Naive B cell (primary cell): ENCODE measurements around the gene IMMP2L. TPM values are rescaled to one million over a fixed set of nuclear protein-coding genes. Genes with fewer than 3 reads are reported as not detected.

Experiments
- ATAC-seq, 2 donors: fragments of 150-1000 bp; cut with Tn5 transposase; 2 replicates each; pipeline ENCODE4 v1.10.0; 2021; ENCODE audit warnings: low read depth in 2 of 2, mild to moderate bottlenecking in 2 of 2, moderate library complexity in 2 of 2
- DNase-seq: peaks from one replicate; pipeline ENCODE4 v3.0.0; 2022
- H3K27ac Mint-ChIP-seq, 6 donors: one replicate each; pipeline ENCODE4 v1.8.0; 2020 to 2022; ENCODE audit warnings: mild to moderate bottlenecking in 6 of 6, mixed read lengths in 6 of 6, moderate library complexity in 5 of 6, inconsistent platforms in 2 of 6
- H3K27me3 Mint-ChIP-seq, 3 donors: one replicate each; pipeline ENCODE4 v1.8.0; 2021 to 2022; ENCODE audit warnings: mixed read lengths in 3 of 3, mild to moderate bottlenecking in 1 of 3
- H3K36me3 Mint-ChIP-seq, 2 donors: one replicate each; pipeline ENCODE4 v1.8.0; 2020 to 2022; ENCODE audit warnings: mixed read lengths in 2 of 2, inconsistent platforms in 1 of 2, mild to moderate bottlenecking in 1 of 2
- H3K4me1 Mint-ChIP-seq, 3 donors: one replicate each; pipeline ENCODE4 v1.8.0; 2020 to 2022; ENCODE audit warnings: mixed read lengths in 3 of 3, inconsistent platforms in 1 of 3, mild to moderate bottlenecking in 1 of 3, moderate library complexity in 1 of 3
- H3K4me3 Mint-ChIP-seq, 8 donors: one replicate each; pipeline ENCODE4 v1.8.0; 2020 to 2022; ENCODE audit warnings: mild to moderate bottlenecking in 8 of 8, mixed read lengths in 8 of 8, moderate library complexity in 8 of 8, inconsistent platforms in 2 of 8
- H3K9me3 Mint-ChIP-seq, 7 donors: one replicate each; pipeline ENCODE4 v1.8.0; 2020 to 2022; ENCODE audit warnings: mixed read lengths in 7 of 7, mild to moderate bottlenecking in 5 of 7, inconsistent platforms in 2 of 7, moderate library complexity in 1 of 7
- polyA plus RNA-seq, 6 donors: library from polyadenylated mRNA; unstranded; fragments of 300-500 nt; fragmentation: Illumina TruSeq; gene quantifications; one replicate each; pipeline ENCODE4 v1.2.3, GENCODE V29; 2021; ENCODE audit warnings: low read depth in 6 of 6

The IMMP2L gene
- polyA plus RNA-seq, 6 donors from 2014 or later = 14.9 to 34.0 (median 25.9) TPM

- peak overlapping the region in 1 of 6 donors; percentile 9 for H3K27ac Mint-ChIP-seq
- no peak for DNase-seq
- peaks cover 0 to 5% (median 4%) of the 10 kb centered on the region in 3 donors for H3K4me1 Mint-ChIP-seq
- H3K27me3 Mint-ChIP-seq = no peaks in the 10 kb centered on the region
- no peak for ATAC-seq
- H3K36me3 Mint-ChIP-seq = peaks cover 5 to 6% of the 10 kb centered on the region in 2 donors
- peaks cover 3 to 15% (median 9%) of the 10 kb centered on the region in 7 donors for H3K9me3 Mint-ChIP-seq
- H3K4me3 Mint-ChIP-seq = no peak overlapping the region
Observed at GRCh38 chr7:111068618-111069017, 493.7 kb downstream of the IMMP2L start.

DNA sequence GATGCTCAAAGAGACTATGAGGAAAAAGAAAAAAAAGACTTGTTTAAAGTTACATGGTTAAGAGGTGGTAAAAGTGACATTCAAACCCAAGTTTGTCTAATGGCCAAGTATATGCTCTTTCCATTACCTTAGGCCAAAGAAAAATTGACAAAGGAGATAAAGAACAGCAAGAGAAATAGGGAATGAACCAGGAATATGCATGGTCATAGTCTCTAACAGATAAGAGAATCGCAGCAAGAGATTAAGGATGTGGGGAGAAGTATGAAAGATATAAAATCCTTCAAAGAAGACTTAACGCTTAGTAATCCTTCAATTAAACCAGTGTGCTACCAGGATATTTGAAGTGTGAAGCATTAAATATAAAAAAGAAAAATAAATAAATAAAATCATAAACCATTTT is 494.6 kb downstream of the IMMP2L start:
- H3K27me3 Mint-ChIP-seq = no peaks in the 10 kb centered on the region
- no peak overlapping the region for H3K27ac Mint-ChIP-seq
- H3K9me3 Mint-ChIP-seq = peaks cover 8 to 23% (median 12%) of the 10 kb centered on the region in 7 donors
- DNase-seq = no peak
- H3K36me3 Mint-ChIP-seq = peaks cover 8 to 12% of the 10 kb centered on the region in 2 donors
- no peak for ATAC-seq
- H3K4me3 Mint-ChIP-seq = no peak overlapping the region
- peaks cover 2 to 5% (median 4%) of the 10 kb centered on the region in 3 donors for H3K4me1 Mint-ChIP-seq

DNA sequence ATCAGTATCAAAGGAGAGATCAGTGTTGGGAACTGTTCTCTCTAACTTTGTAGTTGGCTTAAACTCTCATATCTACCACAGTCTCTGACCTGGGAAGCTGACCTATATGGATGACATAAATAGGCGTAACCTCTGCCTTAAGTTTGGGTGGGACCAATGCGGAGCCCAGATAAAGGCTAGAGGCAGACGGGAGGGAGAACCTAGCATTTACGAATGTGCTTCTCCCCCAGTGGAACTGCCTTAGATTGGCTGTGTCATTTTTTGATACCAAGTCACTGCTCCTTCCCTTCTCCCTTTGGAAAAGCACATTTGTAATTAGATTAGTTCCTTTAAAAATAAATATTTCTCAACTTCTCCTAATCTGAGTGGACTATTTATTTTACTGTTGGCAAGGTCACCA is 495.0 kb downstream of the IMMP2L start:
- Mint-ChIP-seq H3K4me1 (peaks cover 2 to 5% (median 4%) of the 10 kb centered on the region in 3 donors), H3K27ac (no peak overlapping the region)
- ATAC-seq = no peak

DNA sequence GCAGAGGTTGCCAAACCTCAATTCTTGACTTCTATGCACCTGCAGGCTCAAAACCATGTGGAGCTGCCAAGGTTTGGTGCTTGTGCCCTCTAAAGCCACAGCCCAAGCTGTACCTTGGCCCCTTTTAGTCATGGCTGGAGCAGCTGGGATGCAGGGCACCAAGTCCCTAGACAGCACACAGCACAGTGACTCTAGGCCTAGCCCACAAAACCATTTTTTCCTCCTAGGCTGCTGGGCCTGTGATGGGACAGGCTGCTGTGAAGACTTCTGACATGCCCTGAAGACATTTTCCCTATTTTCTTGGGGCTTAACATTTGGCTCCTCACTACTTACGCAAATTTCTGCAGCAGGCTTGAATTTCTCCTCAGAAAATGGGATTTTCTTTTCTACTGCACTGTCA is 499.1 kb downstream of the IMMP2L start:
- DNase-seq (no peak), ATAC-seq (no peak)
- Mint-ChIP-seq H3K27ac (no peak overlapping the region), H3K4me3 (no peak overlapping the region), H3K9me3 (peaks cover 9 to 41% (median 16%) of the 10 kb centered on the region in 7 donors), H3K4me1 (peaks cover 0 to 2% (median 0%) of the 10 kb centered on the region in 3 donors), H3K27me3 (no peaks in the 10 kb centered on the region), H3K36me3 (peaks cover 8 to 12% of the 10 kb centered on the region in 2 donors)

More for the DNA sequence above, 495.0 kb downstream of the IMMP2L start:
- Mint-ChIP-seq H3K27me3 (no peaks in the 10 kb centered on the region), H3K36me3 (peaks cover 8 to 12% of the 10 kb centered on the region in 2 donors), H3K4me3 (no peak overlapping the region), H3K9me3 (peaks cover 9 to 27% (median 14%) of the 10 kb centered on the region in 7 donors)
- no peak for DNase-seq

DNA sequence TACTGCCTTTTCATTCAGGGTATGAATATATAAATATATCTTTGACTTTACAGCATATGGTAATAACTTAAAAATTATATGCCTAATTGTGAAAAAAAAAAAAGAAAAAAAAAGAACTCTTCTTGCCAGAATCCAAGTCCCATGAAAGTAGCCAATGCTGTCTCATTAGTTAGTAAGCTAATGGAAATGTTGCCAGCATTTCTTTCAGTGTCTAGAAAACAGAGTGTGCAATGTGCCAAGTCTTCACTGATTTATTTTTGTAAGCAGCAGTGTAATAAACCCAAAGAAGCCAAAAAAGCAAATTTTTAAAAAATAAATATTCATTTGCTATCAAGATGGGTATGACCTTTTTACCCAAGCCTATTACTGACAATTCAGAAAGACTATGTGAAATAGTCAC is 502.5 kb downstream of the IMMP2L start:
- Mint-ChIP-seq H3K27me3 (no peaks in the 10 kb centered on the region), H3K9me3 (peaks cover 8 to 38% (median 16%) of the 10 kb centered on the region in 7 donors), H3K27ac (no peak overlapping the region), H3K4me3 (no peak overlapping the region), H3K4me1 (peaks cover 0 to 9% (median 8%) of the 10 kb centered on the region in 3 donors), H3K36me3 (peaks cover 8 to 12% of the 10 kb centered on the region in 2 donors)
- ATAC-seq (no peak), DNase-seq (no peak)

GRCh38 chr7:111057066-111057465 is 505.2 kb downstream of the IMMP2L start:
- peaks cover 0 to 8% (median 7%) of the 10 kb centered on the region in 3 donors for H3K4me1 Mint-ChIP-seq
- no peaks in the 10 kb centered on the region for H3K36me3 Mint-ChIP-seq
- H3K9me3 Mint-ChIP-seq = peaks cover 0 to 13% (median under 1%) of the 10 kb centered on the region in 7 donors
- DNase-seq = no peak
- peak overlapping the region in 1 of 6 donors; percentile 43 for H3K27ac Mint-ChIP-seq
- no peak overlapping the region for H3K4me3 Mint-ChIP-seq
- H3K27me3 Mint-ChIP-seq = no peaks in the 10 kb centered on the region
- ATAC-seq = no peak

DNA sequence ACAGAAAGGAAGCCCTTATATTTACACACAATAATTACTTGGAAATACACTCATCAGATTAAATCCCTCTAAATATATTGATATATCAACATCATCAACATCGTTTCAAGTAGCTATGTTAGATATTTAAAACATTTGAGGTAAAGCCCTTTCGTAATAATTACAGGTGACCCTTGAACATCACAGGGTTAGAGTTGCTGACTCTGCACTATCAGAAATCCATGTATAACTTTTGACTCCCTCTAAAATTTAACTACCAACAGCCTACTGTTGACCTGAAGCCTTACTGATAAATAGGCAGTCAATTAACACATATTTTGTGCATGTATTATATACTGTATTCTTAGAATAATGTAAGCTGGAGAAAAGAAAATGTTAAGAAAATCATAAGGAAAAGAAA is 505.9 kb downstream of the IMMP2L start:
- Mint-ChIP-seq H3K9me3 (peaks cover 0 to 6% (median 0%) of the 10 kb centered on the region in 7 donors), H3K4me1 (peaks cover 0 to 8% (median 7%) of the 10 kb centered on the region in 3 donors), H3K27me3 (no peaks in the 10 kb centered on the region), H3K4me3 (no peak overlapping the region), H3K36me3 (no peaks in the 10 kb centered on the region), H3K27ac (no peak overlapping the region)
- ATAC-seq (no peak), DNase-seq (no peak)

- no peak for ATAC-seq
- Mint-ChIP-seq H3K27ac (peak overlapping the region in 1 of 6 donors; percentile 26), H3K4me3 (no peak overlapping the region), H3K9me3 (no peaks in the 10 kb centered on the region), H3K4me1 (peaks cover 0 to 8% (median 7%) of the 10 kb centered on the region in 3 donors), H3K36me3 (no peaks in the 10 kb centered on the region), H3K27me3 (no peaks in the 10 kb centered on the region)
- no peak for DNase-seq
Observed at GRCh38 chr7:111053035-111053434, 509.3 kb downstream of the IMMP2L start.

DNA sequence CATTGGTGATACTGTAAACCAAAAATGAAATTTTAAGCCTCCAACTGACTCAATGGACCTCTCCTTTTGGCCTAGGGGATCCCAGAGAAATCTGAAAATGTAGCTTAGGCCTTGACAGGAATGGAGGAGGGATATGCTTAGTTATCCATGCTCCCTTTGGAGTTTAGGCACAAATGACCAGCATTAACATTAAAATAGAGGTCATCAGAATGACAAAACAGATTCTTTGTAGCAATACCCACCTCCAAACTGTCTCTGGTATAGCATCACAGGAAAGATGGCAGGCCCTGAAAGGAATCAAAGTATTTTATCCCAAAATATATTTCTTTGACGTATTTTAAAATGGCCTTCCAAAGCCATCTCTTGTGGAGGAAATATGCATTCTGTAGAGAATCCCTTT is 510.5 kb downstream of the IMMP2L start:
- no peak overlapping the region for H3K4me3 Mint-ChIP-seq
- H3K36me3 Mint-ChIP-seq = no peaks in the 10 kb centered on the region
- no peaks in the 10 kb centered on the region for H3K27me3 Mint-ChIP-seq
- H3K27ac Mint-ChIP-seq = no peak overlapping the region
- ATAC-seq = no peak
- H3K4me1 Mint-ChIP-seq = peaks cover 0 to 8% (median 7%) of the 10 kb centered on the region in 3 donors
- no peak for DNase-seq
- no peaks in the 10 kb centered on the region for H3K9me3 Mint-ChIP-seq

GRCh38 chr7:111050875-111051416 is 511.3 kb downstream of the IMMP2L start:
- ATAC-seq = no peak
- Mint-ChIP-seq H3K36me3 (no peaks in the 10 kb centered on the region), H3K27ac (no peak overlapping the region), H3K4me3 (no peak overlapping the region), H3K4me1 (peaks cover 0 to 8% (median 7%) of the 10 kb centered on the region in 3 donors), H3K27me3 (no peaks in the 10 kb centered on the region), H3K9me3 (no peaks in the 10 kb centered on the region)
- DNase-seq = no peak

GRCh38 chr7:111049971-111050680 is 512.2 kb downstream of the IMMP2L start:
- H3K27ac Mint-ChIP-seq = no peak overlapping the region
- no peak for ATAC-seq
- no peak for DNase-seq
- no peaks in the 10 kb centered on the region for H3K27me3 Mint-ChIP-seq
- H3K4me3 Mint-ChIP-seq = no peak overlapping the region
- no peaks in the 10 kb centered on the region for H3K9me3 Mint-ChIP-seq
- no peaks in the 10 kb centered on the region for H3K36me3 Mint-ChIP-seq
- H3K4me1 Mint-ChIP-seq = peaks cover 0 to 3% (median under 1%) of the 10 kb centered on the region in 3 donors

- no peaks in the 10 kb centered on the region for H3K4me1 Mint-ChIP-seq
- H3K36me3 Mint-ChIP-seq = no peaks in the 10 kb centered on the region
- H3K27ac Mint-ChIP-seq = no peak overlapping the region
- no peak overlapping the region for H3K4me3 Mint-ChIP-seq
- DNase-seq (no peak), ATAC-seq (no peak)
- no peaks in the 10 kb centered on the region for H3K9me3 Mint-ChIP-seq
- no peaks in the 10 kb centered on the region for H3K27me3 Mint-ChIP-seq
Observed at GRCh38 chr7:111047595-111047994, 514.7 kb downstream of the IMMP2L start.

GRCh38 chr7:111045449-111045848 is 516.8 kb downstream of the IMMP2L start:
- Mint-ChIP-seq H3K27me3 (no peaks in the 10 kb centered on the region), H3K4me3 (no peak overlapping the region), H3K9me3 (no peaks in the 10 kb centered on the region), H3K36me3 (no peaks in the 10 kb centered on the region), H3K4me1 (no peaks in the 10 kb centered on the region), H3K27ac (no peak overlapping the region)
- ATAC-seq (no peak), DNase-seq (no peak)

- H3K36me3 Mint-ChIP-seq = no peaks in the 10 kb centered on the region
- no peak for ATAC-seq
Observed at GRCh38 chr7:111043561-111043960, 518.7 kb downstream of the IMMP2L start.

More at GRCh38 chr7:111043561-111043960, 518.7 kb downstream of the IMMP2L start:
- DNase-seq = no peak
- Mint-ChIP-seq H3K4me1 (no peaks in the 10 kb centered on the region), H3K27ac (no peak overlapping the region), H3K9me3 (no peaks in the 10 kb centered on the region), H3K4me3 (no peak overlapping the region), H3K27me3 (no peaks in the 10 kb centered on the region)
